HEK293 (cell line): Measurements from ENCODE around the gene DDX17.

ENCODE experiments used
- CTCF ChIP-seq: fragments of 450-650 bp; formaldehyde crosslinking; IDR thresholded peaks from 2 replicates; pipeline ENCODE4 v1.5.1; 2016; ENCODE audit warnings: missing biosample characterization, missing genetic modification characterization
- ZBTB1 ChIP-seq: fragments of 450-650 bp; formaldehyde crosslinking; IDR thresholded peaks from 2 replicates; pipeline ENCODE4 v1.5.1; 2016; ENCODE audit warnings: missing biosample characterization, missing genetic modification characterization
- ZNF292 ChIP-seq: fragments of 450-650 bp; formaldehyde crosslinking; IDR thresholded peaks from 2 replicates; pipeline ENCODE4 v1.5.1; 2016; ENCODE audit warnings: low read depth, missing biosample characterization, missing genetic modification characterization, borderline replicate concordance
- ZNF324 ChIP-seq: fragments of 450-650 bp; formaldehyde crosslinking; IDR thresholded peaks from 2 replicates; pipeline ENCODE4 v1.5.1; 2016; ENCODE audit warnings: missing biosample characterization, missing genetic modification characterization

- TF ChIP-seq ZNF324 (tag by site-specific recombination) (no peak), ZNF292 (tag by site-specific recombination) (no peak), CTCF (tag by site-specific recombination) (no peak), ZBTB1 (tag by site-specific recombination) (no peak)
Observed at GRCh38 chr22:38540701-38541100, 34.6 kb upstream of the DDX17 start.
